Tibial nerve (tissue), 3 donors: ENCODE measurements around the gene MRPL21.

ENCODE experiments used
- POLR2A ChIP-seq, 2 donors: fragments of 450-650 bp; IDR thresholded peaks; one replicate each; pipeline ENCODE4 v1.6.1; 2017; ENCODE audit warnings: antibody characterized with exemption in 2 of 2, mild to moderate bottlenecking in 2 of 2, moderate library complexity in 2 of 2
- TF ChIP-seq, protein P1 (sequence below), 5 experiments: fragments of 200-600 bp in 3 of 5; fragments of 450-650 bp in 2 of 5; sonication (generic) in 3 of 5; IDR thresholded peaks; one replicate each; pipeline ENCODE4 v1.5.1; 2016 to 2019; ENCODE audit warnings: antibody characterized with exemption in 5 of 5, mild to moderate bottlenecking in 3 of 5, moderate library complexity in 2 of 5

- TF ChIP-seq, protein P1, sequence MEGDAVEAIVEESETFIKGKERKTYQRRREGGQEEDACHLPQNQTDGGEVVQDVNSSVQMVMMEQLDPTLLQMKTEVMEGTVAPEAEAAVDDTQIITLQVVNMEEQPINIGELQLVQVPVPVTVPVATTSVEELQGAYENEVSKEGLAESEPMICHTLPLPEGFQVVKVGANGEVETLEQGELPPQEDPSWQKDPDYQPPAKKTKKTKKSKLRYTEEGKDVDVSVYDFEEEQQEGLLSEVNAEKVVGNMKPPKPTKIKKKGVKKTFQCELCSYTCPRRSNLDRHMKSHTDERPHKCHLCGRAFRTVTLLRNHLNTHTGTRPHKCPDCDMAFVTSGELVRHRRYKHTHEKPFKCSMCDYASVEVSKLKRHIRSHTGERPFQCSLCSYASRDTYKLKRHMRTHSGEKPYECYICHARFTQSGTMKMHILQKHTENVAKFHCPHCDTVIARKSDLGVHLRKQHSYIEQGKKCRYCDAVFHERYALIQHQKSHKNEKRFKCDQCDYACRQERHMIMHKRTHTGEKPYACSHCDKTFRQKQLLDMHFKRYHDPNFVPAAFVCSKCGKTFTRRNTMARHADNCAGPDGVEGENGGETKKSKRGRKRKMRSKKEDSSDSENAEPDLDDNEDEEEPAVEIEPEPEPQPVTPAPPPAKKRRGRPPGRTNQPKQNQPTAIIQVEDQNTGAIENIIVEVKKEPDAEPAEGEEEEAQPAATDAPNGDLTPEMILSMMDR (IDR thresholded peaks at IDR 0.05) = no peak
- TF ChIP-seq POLR2A (IDR thresholded peaks at IDR 0.05) = no peak
Measured at GRCh38 chr11:68880851-68881250, 22.8 kb downstream of the MRPL21 start.
